ENCODE data around the gene IL19. TPM values are rescaled to one million over a fixed set of nuclear protein-coding genes. Genes with fewer than 3 reads are reported as not detected.

IL19 gene
- total and polyA plus RNA-seq, 2 of the 13 experiments (the other 11 are each of a cell fraction or from before 2014, with no cell fraction given): not detected

DNA sequence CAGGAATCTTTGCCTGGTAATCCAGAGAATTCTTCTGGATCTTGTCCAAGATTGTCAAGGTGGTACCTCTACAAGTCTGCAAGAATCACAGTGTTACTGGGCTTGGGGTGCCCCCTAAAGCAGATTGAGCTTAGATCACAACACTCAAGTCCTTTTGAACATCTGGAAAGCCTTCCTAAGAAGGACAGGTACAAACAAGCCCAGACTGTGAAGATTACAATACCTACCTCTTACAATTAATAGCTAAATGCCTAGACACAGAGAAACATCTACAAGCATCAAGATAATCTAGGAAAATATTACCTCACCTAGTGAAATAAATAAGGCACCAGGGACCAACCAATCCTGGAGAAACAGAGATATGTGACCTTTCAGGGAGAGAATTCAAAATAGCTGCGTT is 77.4 kb downstream of the IL19 start:
- H3K9me3 ChIP-seq (ENCODE audit: low read length): no peaks in the 10 kb centered on the region; the same call in 1 of the 2 replicates
- H3K27me3 ChIP-seq (ENCODE audit: control insufficient read depth in 1 of 2, insufficient read depth in 2 of 2, low read length in 2 of 2): peaks cover 2 to 10% of the 10 kb centered on the region in 2 experiments; a peak in 3 of 5 replicates
- DNase-seq (ENCODE audit: low spot score) (no peak), FAIRE-seq (no peak), ATAC-seq (no peak)
- H3K4me3 ChIP-seq (replicated peaks in 1 of 3; ENCODE audit: insufficient read depth in 1 of 3, low read depth in 2 of 3, low read length in 3 of 3): no peak overlapping the region
- H3K9ac ChIP-seq (ENCODE audit: insufficient read depth, low read depth, low read length): no peak overlapping the region
- in situ Hi-C loops (cut with HindIII; ENCODE audit: extremely low pct_ligation_motif_present, low pct_unique_long_range_greater_than_20kb): no loop called here
- H3K79me2 ChIP-seq (ENCODE audit: insufficient read depth, low read length): no peaks in the 10 kb centered on the region
- no peaks in the 10 kb centered on the region for H3K4me1 ChIP-seq (ENCODE audit: insufficient read depth, low read length)
- CTCF ChIA-PET (ENCODE audit: low intra/inter-chr PET ratio, low total read pairs): no interaction called here
- H3K4me2 ChIP-seq (ENCODE audit: low read depth, low read length): no peak overlapping the region
- intact Hi-C loops (cut with micrococcal nuclease; ENCODE audit: unreplicated experiment): no loop called here
- POLR2A ChIA-PET: no interaction called here
- H2AFZ ChIP-seq (ENCODE audit: low read length): no peak overlapping the region
- no peak overlapping the region for H3K27ac ChIP-seq (ENCODE audit: extremely low read length, insufficient read depth, low read length)
- BruUV-seq (replicated peaks): no TSS peak
- TF ChIP-seq ZNF740 (CRISPR knock-in tag; IDR thresholded peaks at IDR 0.05): no peak
- no peak for TF ChIP-seq LBX2 (CRISPR knock-in tag; IDR thresholded peaks at IDR 0.05; ENCODE audit: borderline replicate concordance)
- TF ChIP-seq STAG1 (CRISPR knock-in tag; IDR thresholded peaks at IDR 0.05): no peak
- TF ChIP-seq TSC22D2 (CRISPR knock-in tag; IDR thresholded peaks at IDR 0.05; ENCODE audit: borderline replicate concordance): no peak
- TF ChIP-seq ETS1 (CRISPR knock-in tag; IDR thresholded peaks at IDR 0.05): no peak
- TF ChIP-seq CREM (IDR thresholded peaks at IDR 0.05): no peak
- no peak for TF ChIP-seq CREM (CRISPR knock-in tag; IDR thresholded peaks at IDR 0.05)
- no peak for TF ChIP-seq ZNF777 (CRISPR knock-in tag; IDR thresholded peaks at IDR 0.05)
- no peak for TF ChIP-seq NFE2 (CRISPR knock-in tag; IDR thresholded peaks at IDR 0.05)
- TF ChIP-seq ZFP36L1 (CRISPR knock-in tag; IDR thresholded peaks at IDR 0.05): no peak
- TF ChIP-seq, protein P1, sequence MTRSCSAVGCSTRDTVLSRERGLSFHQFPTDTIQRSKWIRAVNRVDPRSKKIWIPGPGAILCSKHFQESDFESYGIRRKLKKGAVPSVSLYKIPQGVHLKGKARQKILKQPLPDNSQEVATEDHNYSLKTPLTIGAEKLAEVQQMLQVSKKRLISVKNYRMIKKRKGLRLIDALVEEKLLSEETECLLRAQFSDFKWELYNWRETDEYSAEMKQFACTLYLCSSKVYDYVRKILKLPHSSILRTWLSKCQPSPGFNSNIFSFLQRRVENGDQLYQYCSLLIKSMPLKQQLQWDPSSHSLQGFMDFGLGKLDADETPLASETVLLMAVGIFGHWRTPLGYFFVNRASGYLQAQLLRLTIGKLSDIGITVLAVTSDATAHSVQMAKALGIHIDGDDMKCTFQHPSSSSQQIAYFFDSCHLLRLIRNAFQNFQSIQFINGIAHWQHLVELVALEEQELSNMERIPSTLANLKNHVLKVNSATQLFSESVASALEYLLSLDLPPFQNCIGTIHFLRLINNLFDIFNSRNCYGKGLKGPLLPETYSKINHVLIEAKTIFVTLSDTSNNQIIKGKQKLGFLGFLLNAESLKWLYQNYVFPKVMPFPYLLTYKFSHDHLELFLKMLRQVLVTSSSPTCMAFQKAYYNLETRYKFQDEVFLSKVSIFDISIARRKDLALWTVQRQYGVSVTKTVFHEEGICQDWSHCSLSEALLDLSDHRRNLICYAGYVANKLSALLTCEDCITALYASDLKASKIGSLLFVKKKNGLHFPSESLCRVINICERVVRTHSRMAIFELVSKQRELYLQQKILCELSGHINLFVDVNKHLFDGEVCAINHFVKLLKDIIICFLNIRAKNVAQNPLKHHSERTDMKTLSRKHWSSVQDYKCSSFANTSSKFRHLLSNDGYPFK (CRISPR knock-in tag; IDR thresholded peaks at IDR 0.05; ENCODE audit: borderline replicate concordance): no peak
- 72% methylated on average over 1 of the region's 1 CpG for WGBS (ENCODE audit: low lambda C conversion rate)
- H4K20me1 ChIP-seq (ENCODE audit: insufficient read depth, low read length): no peaks in the 10 kb centered on the region
- no peaks in the 10 kb centered on the region for H3K36me3 ChIP-seq (replicated peaks in 1 of 2; ENCODE audit: control insufficient read depth in 1 of 2, insufficient read depth in 2 of 2, low read length in 2 of 2)
